ENCODE results near the gene NAGLU. TPM values are rescaled to one million over a fixed set of nuclear protein-coding genes. Genes with fewer than 3 reads are reported as not detected.

Gene NAGLU
- total and polyA plus RNA-seq, 2 of the 13 experiments (the other 11 are each of a cell fraction or from before 2014, with no cell fraction given): 28.2 to 40.1 TPM

- TF ChIP-seq ZNF574 (CRISPR knock-in tag; IDR thresholded peaks at IDR 0.05) (peak; percentile 54; the same call in 1 of the 2 replicates), ZNF768 (CRISPR knock-in tag; IDR thresholded peaks at IDR 0.05) (peak; percentile 92), REXO4 (CRISPR knock-in tag; IDR thresholded peaks at IDR 0.05; ENCODE audit: borderline replicate concordance) (no peak), MXD1 (CRISPR knock-in tag; IDR thresholded peaks at IDR 0.05) (peak; percentile 51; the same call in 1 of the 2 replicates), HOXA7 (CRISPR knock-in tag; IDR thresholded peaks at IDR 0.05) (no peak), TIGD3 (CRISPR knock-in tag; IDR thresholded peaks at IDR 0.05; ENCODE audit: borderline replicate concordance) (no peak), HNF4A (CRISPR knock-in tag; IDR thresholded peaks at IDR 0.05) (peak; percentile 59), MBD4 (IDR thresholded peaks at IDR 0.05; ENCODE audit: borderline replicate concordance, low read length) (no peak), FIP1L1 (IDR thresholded peaks at IDR 0.05; ENCODE audit: borderline replicate concordance, insufficient read depth, low read depth, low read length) (no peak), ZFP36 (IDR thresholded peaks at IDR 0.05; ENCODE audit: borderline replicate concordance, low read depth, low read length, partially characterized antibody) (no peak), AGO1 (IDR thresholded peaks at IDR 0.05; ENCODE audit: low read depth, low read length, poor library complexity, severe bottlenecking) (peak; percentile 20), NFIC (IDR thresholded peaks at IDR 0.05; ENCODE audit: low read length) (no peak), RORA (CRISPR knock-in tag; IDR thresholded peaks at IDR 0.05) (no peak), ZSCAN31 (CRISPR knock-in tag; IDR thresholded peaks at IDR 0.05; ENCODE audit: low read depth) (peak; percentile 77; the same call in 1 of the 2 replicates), NKX3-1 (CRISPR knock-in tag; IDR thresholded peaks at IDR 0.05) (no peak), ZNF230 (CRISPR knock-in tag; IDR thresholded peaks at IDR 0.05) (peak; percentile 57), ARNT2 (CRISPR knock-in tag; IDR thresholded peaks at IDR 0.05; ENCODE audit: low read depth) (no peak), ZNF556 (CRISPR knock-in tag; IDR thresholded peaks at IDR 0.05; ENCODE audit: borderline replicate concordance) (peak; percentile 65; the same call in 1 of the 2 replicates), DPF2 (CRISPR knock-in tag; IDR thresholded peaks at IDR 0.05; ENCODE audit: borderline replicate concordance, low read depth) (no peak), JUND (CRISPR knock-in tag; IDR thresholded peaks at IDR 0.05) (peak; percentile 39; the same call in 1 of the 2 replicates), ZFP62 (CRISPR knock-in tag; IDR thresholded peaks at IDR 0.05) (no peak), ZNF576 (CRISPR knock-in tag; IDR thresholded peaks at IDR 0.05) (no peak; the same call in 1 of the 2 replicates)
- TF ChIP-seq, protein P1, sequence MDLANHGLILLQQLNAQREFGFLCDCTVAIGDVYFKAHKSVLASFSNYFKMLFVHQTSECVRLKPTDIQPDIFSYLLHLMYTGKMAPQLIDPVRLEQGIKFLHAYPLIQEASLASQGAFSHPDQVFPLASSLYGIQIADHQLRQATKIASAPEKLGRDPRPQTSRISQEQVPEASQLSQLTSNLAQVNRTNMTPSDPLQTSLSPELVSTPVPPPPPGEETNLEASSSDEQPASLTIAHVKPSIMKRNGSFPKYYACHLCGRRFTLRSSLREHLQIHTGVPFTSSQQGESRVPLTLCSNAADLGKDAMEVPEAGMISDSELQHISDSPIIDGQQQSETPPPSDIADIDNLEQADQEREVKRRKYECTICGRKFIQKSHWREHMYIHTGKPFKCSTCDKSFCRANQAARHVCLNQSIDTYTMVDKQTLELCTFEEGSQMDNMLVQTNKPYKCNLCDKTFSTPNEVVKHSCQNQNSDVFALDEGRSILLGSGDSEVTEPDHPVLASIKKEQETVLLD (CRISPR knock-in tag; IDR thresholded peaks at IDR 0.05; ENCODE audit: low read depth): peak; percentile 81
Observed at GRCh38 chr17:42536372-42537155, 523 bp downstream of the NAGLU start (continued).

Measured in HepG2 (cell line).